Stimulated activated CD8-positive, alpha-beta memory T cell treated with anti-CD3 and anti-CD28 coated beads, Interleukin-7, amount 100 ng/mL, for 48 hours (primary cell): ENCODE data around the gene CCR3.

Experiments
- DNase-seq, 2 donors: peaks; one replicate each; pipeline ENCODE4 v3.0.0-alpha.2; 2020; ENCODE audit warnings: low read depth in 1 of 2; ENCODE audit errors: extremely low read depth in 1 of 2

Gene CCR3

DNA sequence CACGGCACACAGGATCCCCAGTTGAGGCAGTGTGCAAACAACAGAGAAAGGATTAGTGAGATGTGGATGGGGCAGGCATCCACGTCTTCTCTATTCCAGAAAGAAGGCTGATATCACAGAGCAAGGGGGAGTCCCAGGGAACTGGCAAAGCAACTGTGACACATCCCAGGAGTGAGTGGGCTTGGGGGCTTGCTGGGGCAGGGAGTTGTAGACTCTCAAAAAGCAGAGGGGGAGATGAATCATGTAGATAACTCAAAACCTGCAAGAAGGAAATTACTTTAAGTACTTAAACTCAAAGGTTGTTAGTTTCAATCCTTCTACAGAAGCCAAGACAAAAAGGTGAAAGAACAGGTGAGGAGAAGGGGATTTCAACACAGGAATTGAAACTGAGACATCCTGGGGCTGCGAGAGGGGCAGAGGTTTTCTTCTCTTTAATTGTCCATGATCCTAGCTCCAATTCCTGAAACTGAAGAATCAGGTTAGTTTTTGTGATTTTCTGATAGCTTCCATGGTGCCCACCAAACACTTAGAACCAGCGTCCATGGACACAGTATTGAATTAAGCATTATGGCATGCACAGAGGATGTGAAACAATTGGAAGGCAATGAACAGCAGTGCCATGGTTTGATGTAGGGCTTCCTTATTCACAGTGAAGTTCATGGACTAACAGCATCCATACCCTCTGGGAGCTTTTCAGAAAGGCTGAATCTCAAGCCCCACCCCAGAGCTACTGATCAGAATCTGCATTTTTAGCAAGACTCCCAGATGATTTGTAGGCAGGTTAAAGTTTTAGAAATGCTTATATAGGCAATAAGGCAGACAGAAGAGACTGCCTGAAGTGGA lies 52.0 kb downstream of the CCR3 start:
- peak; percentile 65 to 86 for DNase-seq

- DNase-seq: no peak
These were observed 54.6 kb downstream of the CCR3 start for GRCh38 chr3:46296826-46297225.

DNA sequence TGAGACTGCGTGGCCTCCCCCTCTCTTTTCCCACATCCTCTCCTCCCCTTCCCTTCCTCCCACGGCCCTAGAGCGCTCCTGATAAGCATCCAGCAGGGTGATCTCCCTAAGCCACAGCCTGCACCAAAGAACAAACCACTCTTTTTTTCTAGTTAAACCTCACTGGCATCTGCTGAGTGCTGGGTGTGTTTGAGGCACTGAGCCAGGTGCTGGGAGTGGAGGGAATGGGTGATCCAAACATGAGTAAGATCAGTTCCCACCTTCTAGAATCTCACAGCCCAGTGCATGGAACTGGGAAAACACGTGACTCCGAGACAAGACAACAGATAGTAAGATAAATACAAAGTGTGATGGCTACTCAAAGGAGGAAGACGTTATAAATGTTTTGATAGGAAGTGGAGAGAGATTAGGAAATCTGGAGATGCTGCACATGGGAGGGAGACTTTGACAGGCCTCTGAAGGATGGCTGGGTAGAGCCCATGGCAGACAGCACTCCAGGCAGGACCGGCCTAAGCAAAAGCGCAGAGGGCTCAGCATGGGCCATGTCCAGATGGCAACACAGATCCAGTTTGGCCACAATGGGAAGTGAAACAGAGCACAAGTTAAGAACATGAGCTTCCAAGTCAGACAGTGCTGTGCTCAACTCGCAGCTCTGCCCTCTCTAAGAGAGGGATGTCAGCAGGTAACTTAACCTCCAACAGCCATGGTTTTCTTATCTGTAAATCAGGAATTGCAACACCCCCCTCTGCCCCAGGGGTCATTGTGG lies 55.6 kb downstream of the CCR3 start:
- DNase-seq: no peak

DNA sequence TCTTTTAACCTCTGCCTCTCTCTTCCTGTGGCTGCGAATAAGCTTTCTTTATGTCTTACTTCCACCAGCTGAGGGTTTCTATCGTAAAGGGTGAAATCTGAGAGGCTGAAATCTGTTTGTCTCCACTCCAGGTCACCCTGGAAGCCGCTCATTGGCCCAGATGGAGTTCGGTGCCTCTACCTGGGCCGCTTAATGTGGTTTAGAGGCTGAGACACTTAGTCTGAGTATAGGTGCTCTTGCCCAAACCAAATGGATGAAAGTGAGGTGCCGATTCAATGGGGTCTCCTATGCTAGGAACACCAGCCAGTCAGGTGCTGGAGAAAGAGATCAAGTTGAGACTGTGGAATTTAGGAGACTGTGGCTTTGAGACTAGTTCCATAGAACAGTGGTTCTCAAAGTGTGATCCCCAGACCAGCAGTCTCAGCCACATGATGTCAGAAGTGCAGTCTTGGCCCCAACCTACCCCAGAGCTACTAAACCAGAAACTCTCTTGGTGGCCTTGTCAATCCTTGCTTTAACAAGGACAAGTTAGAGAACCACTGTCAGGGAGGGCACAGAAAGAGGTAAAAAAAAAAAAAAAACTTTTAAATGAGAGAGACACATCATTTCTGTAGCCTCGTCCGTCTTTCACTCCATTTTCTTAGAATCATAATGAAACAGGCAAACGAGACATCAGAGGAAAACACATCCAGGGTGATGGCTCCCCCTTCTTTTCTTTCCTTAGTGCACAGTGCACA lies 56.8 kb downstream of the CCR3 start:
- peak in 1 of 2 donors; percentile 65 for DNase-seq

GRCh38 chr3:46299608-46300460 lies 57.6 kb downstream of the CCR3 start:
- DNase-seq: no peak

- DNase-seq: no peak
These were observed 58.2 kb downstream of the CCR3 start for GRCh38 chr3:46300461-46300789.

DNA sequence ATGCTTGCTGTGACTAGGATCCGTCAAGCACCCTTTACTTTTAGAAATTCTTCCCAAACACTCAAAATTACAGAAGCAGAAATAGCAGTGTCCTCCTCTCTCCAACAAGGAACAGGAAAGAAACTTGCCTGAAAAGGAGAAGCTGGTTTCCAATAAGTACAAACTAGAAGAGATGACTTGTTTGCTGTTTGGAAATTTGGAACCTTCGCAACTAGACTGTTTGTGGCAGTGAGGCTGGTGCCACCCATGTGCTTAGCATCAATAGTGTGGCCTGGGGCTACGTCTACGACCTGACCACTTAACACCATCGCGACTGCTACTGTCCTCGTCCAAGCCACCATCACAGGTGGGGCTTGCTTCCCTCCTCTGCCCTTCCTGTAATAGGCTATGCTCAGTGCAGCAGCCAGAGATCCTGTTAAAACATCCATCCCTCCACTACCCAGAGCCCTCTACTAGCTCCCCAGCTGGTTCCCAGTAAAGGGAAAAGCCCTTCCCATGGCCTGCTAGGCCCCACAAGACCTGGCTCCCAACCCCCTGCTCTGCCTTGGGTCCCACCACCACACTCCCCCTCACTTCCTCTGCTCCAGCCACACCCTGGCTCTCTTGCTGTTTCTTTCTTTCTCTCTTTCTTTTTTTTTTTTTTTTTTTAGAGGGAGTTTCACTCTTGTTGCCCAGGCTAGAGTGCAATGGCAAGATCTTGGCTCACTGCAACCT lies 59.0 kb downstream of the CCR3 start:
- DNase-seq: no peak

GRCh38 chr3:46303240-46303639 lies 61.0 kb downstream of the CCR3 start:
- DNase-seq: no peak

DNA sequence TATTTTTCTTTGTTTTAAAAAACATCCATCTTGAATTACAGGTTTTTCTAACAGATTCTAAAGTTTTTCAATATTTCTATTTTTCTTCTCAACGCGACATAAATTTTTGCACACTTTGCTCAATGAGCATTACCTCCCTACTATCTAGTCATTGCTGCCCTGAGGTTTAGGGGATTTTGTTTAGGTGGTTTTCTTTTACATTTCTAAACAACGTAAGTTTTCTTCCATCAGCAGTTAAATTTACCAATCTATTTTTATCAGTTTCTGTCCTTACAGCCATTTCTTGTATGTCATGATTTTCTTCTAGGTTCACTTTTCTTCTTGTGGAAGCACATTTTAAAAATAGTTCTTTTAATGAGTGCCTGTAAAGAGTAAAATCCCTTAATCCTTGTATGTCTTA lies 62.5 kb downstream of the CCR3 start:
- no peak for DNase-seq

DNA sequence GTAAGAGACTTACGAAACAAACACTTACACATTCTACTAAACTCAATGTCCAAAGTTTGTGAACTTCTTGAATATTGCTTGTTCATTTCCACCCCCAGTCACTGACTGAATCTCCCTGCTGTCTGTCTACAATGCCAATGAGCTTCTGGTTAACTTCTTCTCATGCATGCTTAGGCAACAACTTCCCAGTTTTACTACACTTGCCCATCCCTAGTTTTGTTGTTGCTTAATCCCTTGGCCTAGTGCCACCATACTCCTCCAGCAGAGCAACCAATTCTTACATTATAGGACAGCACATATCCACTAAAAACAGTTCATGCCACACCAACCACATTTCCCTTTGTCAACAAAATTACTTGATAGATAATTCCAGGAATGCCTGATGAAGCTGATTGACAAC lies 70.7 kb downstream of the CCR3 start:
- no peak for DNase-seq

GRCh38 chr3:46314517-46314916 lies 72.3 kb downstream of the CCR3 start:
- no peak for DNase-seq

DNA sequence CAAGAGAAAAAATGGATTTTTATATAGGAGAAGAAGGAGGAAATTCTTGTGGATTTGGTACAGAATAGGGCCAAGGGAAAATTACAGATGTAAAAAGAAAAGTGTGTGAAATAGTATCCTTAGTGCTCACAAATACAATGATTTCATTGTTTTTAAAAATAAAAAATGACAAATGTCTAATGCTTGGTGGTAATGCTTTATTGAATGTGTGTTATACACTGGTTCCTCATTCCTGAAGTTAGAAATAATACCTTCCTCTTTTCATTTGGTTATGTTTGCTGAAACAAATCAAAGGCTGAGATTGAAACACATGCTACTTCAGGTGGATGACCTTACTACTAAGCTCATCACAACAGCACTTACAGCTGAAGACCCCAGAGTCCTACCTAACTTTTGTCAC lies 73.9 kb downstream of the CCR3 start:
- DNase-seq: no peak
